Activated CD8-positive, alpha-beta memory T cell treated with anti-CD3 and anti-CD28 coated beads for 24 hours (primary cell): Measurements from ENCODE around the gene DNAH3.
"Not testable (repeated sequence)": the region's sequence is repeated elsewhere in the genome, so short reads cannot be mapped to it uniquely, and the experiment has no call there.

Experiments used
- DNase-seq: peaks from one replicate; pipeline ENCODE4 v3.0.0-alpha.2; 2020

The DNAH3 gene

GRCh38 chr16:21167929-21168602 lies 17.4 kb upstream of the DNAH3 start:
- DNase-seq: no peak

GRCh38 chr16:21167360-21167759 lies 16.7 kb upstream of the DNAH3 start:
- no peak for DNase-seq

- DNase-seq: no peak
These were observed 15.9 kb upstream of the DNAH3 start for GRCh38 chr16:21166561-21166961.

- no peak for DNase-seq
These were observed 14.0 kb upstream of the DNAH3 start for GRCh38 chr16:21164521-21165168.

GRCh38 chr16:21163576-21163975 lies 12.9 kb upstream of the DNAH3 start:
- no peak for DNase-seq

GRCh38 chr16:21162661-21163151 lies 12.1 kb upstream of the DNAH3 start:
- DNase-seq: no peak

GRCh38 chr16:21161211-21161610 lies 10.6 kb upstream of the DNAH3 start:
- no peak for DNase-seq

- DNase-seq: no peak
These were observed 9.6 kb upstream of the DNAH3 start for GRCh38 chr16:21160276-21160675.

GRCh38 chr16:21159281-21159951 lies 8.8 kb upstream of the DNAH3 start:
- peak; percentile 65 for DNase-seq

- peak; percentile 91 for DNase-seq
These were observed 7.8 kb upstream of the DNAH3 start, which contains the start of gene LDAF1 for GRCh38 chr16:21158208-21159110. TSS of gene LDAF1 (plus strand) at chr16:21158674. CDS start at chr16:21161183, 2,509 bp downstream.

GRCh38 chr16:21157632-21158031 lies 7.0 kb upstream of the DNAH3 start:
- DNase-seq: no peak

- DNase-seq: no peak
These were observed 6.3 kb upstream of the DNAH3 start for GRCh38 chr16:21156767-21157467.

GRCh38 chr16:21156011-21156410 lies 5.4 kb upstream of the DNAH3 start:
- DNase-seq: not testable (repeated sequence)

GRCh38 chr16:21153124-21153729 lies 2.6 kb upstream of the DNAH3 start:
- not testable (repeated sequence) for DNase-seq

- not testable (repeated sequence) for DNase-seq
These were observed 1.7 kb upstream of the DNAH3 start for GRCh38 chr16:21152160-21153030.

- no peak for DNase-seq
These were observed 4.9 kb downstream of the DNAH3 start for GRCh38 chr16:21145738-21146137.

GRCh38 chr16:21134053-21134452 lies 16.6 kb downstream of the DNAH3 start:
- no peak for DNase-seq

GRCh38 chr16:21130811-21131210 lies 19.8 kb downstream of the DNAH3 start:
- no peak for DNase-seq

- DNase-seq: no peak
These were observed 21.7 kb downstream of the DNAH3 start for GRCh38 chr16:21128991-21129390.

- no peak for DNase-seq
These were observed 24.1 kb downstream of the DNAH3 start for GRCh38 chr16:21126518-21126917.

GRCh38 chr16:21125191-21125590 lies 25.5 kb downstream of the DNAH3 start:
- DNase-seq: no peak
